GM18873 (cell line): Measurements from ENCODE around the gene TRAF5.
"Not testable (repeated sequence)": the region's sequence is repeated elsewhere in the genome, so short reads cannot be mapped to it uniquely, and the experiment has no call there.

Experiments used
- ATAC-seq: cut with Tn5 transposase; IDR thresholded peaks from one replicate; pipeline ENCODE4 v1.9.1; 2021; ENCODE audit warnings: mild to moderate bottlenecking, moderate library complexity, moderate number of reproducible peaks; ENCODE audit not compliant: unreplicated experiment, low FRiP score

The TRAF5 gene

GRCh38 chr1:211343607-211344006 lies 17.0 kb downstream of the TRAF5 start:
- no peak for ATAC-seq

GRCh38 chr1:211344152-211344618 lies 17.6 kb downstream of the TRAF5 start:
- no peak for ATAC-seq

DNA sequence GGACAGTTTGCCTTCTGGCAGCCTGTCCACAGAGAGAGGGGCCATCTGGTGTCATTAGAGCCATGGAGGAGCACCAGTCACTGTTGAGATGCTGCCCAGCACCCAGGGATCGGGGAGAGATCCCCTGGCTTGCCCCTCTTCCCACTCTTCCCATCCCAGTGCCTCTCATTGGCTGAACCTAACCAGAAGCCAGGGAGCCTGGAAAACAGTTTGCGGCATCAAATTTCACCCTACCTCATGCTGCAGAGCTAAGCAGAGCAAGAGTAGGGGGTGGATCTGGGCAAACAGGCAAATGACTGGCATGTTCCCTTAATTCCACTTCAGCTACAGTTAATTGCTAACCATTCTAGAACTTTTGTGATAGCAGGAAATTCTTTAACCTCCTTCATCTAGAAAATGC lies 19.1 kb downstream of the TRAF5 start:
- ATAC-seq, result no peak

DNA sequence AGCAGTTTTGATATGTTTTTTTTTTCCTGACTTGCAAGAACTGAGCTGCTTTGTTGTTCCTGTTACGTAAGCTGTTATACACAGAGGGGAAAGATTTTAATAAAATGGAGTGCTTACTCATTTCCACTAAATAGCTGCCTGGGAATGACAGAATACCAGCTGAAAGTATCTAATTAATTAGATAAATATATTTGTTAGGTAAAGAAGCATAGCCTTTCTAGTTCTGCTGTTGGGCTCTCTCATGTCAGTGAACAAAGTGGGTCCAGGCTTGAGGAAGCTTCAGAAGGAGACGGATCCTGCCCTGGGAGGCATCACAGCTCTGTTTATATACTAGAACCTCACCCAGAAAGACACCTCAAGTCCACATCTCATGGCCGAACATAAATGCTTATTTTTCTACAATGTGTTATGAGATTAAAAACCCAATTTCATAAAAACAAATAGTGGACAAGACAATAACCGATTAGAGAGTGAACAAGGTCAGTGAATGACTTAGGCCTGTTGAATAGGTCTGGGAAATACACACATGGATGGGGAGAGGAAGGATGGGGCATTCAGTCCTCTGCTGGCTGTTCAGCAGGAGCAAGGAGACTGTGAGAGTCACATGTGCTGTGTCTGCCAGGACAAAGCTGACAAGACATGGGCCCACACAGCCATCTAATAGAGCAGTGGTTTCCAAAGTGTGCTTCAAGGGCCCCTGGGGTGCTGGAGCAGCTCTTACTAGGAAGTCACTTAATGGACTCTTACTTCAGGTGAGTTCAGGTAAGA lies 20.6 kb downstream of the TRAF5 start:
- ATAC-seq, result no peak

- no peak for ATAC-seq
Measured at GRCh38 chr1:211348547-211348946, 21.9 kb downstream of the TRAF5 start.

- no peak for ATAC-seq
Measured at GRCh38 chr1:211349741-211350140, 23.1 kb downstream of the TRAF5 start.

DNA sequence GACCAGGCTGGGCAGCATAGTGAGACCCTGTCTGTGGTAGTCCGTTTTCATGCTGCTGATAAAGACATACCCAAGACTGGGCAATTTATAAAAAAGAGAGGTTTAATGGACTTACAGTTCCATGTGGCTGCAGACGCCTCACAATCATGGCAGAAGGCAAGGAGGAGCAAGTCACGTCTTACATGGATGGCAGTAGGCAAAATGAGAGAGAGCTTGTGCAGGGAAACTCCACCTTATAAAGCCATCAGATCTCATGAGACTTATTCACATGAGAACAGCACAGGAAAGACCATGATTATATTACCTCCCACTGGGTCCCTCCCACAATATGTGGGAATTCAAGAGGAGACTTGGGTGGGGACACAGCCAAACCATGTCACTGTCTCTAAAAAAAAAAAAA lies 25.4 kb downstream of the TRAF5 start:
- ATAC-seq, result not testable (repeated sequence)

DNA sequence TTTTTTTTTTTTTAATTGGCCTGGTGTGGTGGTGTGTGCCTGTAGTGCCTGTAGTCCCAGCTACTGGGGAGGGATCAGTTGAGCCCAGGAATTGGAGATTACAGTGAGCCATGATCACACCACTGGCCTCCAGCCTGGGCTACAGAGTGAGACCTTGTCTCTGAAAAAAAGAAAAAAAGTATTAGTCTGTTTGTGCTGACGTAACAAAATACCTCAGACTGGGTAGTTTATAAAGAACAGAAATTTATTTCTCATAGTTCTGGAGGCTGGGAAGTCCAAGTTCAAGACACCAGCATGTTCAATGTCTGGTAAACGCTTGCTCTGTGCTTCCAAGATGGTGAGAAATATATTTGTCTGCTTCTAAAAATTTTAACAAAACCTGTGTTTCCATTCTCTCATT lies 25.8 kb downstream of the TRAF5 start:
- no peak for ATAC-seq

DNA sequence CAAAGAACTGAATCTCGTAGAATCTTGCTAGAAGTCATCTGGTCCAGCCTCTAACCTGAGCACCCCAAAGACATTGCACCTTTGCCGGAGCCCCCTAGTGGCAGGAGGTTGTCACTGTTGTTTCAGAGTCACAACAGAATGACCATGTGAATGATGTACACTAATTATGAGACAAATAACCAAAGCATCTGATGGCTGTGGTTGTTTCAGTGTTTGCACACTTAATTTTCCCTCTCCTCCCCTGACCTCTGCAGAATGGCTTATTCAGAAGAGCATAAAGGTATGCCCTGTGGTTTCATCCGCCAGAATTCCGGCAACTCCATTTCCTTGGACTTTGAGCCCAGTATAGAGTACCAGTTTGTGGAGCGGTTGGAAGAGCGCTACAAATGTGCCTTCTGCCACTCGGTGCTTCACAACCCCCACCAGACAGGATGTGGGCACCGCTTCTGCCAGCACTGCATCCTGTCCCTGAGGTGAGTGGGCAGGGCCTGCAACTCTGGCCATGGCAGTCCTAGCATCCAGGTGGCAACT lies 26.4 kb downstream of the TRAF5 start:
- ATAC-seq, result peak; percentile 81

DNA sequence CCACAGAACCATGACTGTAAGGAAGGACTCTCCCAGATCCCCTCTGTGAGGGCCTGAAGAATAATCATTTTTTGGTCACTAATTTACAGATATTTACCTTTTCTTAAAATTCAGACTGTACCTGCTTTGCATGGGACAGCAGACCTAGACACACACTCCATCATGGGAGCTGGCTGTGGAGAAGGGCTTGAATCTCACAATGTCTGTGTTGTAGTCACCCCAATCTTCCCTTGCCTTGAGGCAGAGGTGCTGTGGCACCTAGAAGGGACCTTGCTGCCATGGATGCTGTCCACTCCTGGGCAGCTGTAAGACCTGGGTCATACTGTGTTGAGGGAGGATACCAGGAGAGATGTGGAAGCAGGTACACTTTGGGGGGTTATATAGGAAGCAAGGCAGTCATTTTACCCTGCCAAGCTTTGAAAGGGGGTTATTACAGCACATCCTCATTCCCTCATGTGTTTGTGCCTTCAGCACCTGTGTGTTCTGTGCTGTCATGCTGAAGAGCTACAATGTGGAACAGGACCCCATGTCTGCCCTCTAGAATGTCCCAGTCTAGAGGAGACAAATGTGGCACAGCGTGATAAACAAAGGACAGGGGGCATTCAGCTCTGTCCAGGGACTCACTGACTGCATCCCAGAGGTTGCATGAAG lies 27.1 kb downstream of the TRAF5 start:
- peak; percentile 25 for ATAC-seq

- ATAC-seq, result no peak
Measured at GRCh38 chr1:211355873-211356272, 29.2 kb downstream of the TRAF5 start.

- no peak for ATAC-seq
Measured at GRCh38 chr1:211356723-211357407, 30.2 kb downstream of the TRAF5 start.

DNA sequence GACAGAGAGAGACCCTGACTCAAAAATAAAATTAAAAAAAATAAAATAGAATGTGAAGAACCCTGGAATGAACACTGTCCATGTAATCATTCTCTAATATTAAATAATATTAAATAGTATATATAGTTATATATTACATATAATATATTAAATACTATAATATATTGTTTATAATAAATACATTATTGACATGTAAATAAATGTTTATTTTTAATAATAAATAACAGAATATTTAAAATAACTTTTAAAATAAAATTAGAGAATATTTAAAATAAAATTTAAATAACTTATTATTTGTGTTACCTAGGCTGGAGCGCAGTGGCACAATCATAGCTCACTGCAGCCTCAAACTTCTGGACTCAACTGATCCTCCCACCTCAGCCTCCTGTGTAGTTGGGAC lies 32.1 kb downstream of the TRAF5 start:
- no peak for ATAC-seq

GRCh38 chr1:211359876-211360275 lies 33.2 kb downstream of the TRAF5 start:
- no peak for ATAC-seq

DNA sequence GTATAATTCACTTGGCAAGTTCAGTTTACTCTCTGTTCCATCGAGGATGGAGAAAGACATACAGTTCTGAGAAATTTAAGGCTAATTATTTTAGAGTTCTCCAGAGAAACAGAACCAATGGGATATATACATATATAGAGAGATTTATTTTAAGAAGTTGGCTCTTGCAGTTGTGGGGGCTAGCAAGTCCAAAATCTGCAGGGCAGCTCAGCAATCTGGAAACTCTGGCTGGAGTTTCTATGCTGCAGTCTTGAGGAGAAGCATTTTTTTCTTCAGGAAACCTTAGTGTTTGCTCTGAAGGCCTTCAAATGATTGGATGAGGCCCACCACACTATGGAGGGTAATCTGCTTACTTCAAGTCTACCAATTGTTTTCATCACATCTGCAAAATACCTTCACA lies 34.6 kb downstream of the TRAF5 start:
- no peak for ATAC-seq

GRCh38 chr1:211369640-211370039 lies 43.0 kb downstream of the TRAF5 start:
- ATAC-seq, result no peak

DNA sequence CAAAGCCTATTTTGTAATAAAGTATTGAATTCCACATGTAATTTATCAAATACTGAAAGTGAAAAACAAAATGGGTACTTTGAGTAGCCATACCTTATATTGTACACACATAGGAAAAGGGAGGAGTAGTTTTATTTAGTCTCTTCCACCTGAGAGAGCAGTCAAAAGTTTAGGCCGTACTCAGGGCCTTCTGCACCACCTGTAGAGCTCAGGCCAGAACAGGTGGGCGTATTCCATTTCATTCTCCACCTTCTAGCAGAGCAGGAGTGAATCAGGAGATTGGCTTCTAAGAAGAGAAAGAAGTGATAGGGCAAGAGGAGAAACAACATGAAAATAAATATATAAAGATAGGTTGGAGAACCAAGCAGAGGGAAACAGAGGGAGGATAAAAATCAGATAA lies 44.0 kb downstream of the TRAF5 start:
- ATAC-seq, result no peak

- ATAC-seq, result no peak
Measured at GRCh38 chr1:211371406-211372105, 44.9 kb downstream of the TRAF5 start.

- ATAC-seq, result no peak
Measured at GRCh38 chr1:211372463-211372862, 45.8 kb downstream of the TRAF5 start.

- ATAC-seq, result no peak
Measured at GRCh38 chr1:211375146-211375818, 48.6 kb downstream of the TRAF5 start.
